Central memory CD4-positive, alpha-beta T cell (primary cell): ENCODE results near the gene ZNF532.

Experiments used
- DNase-seq: peaks from one replicate; pipeline ENCODE4 v3.0.0; 2022

ZNF532 gene

DNA sequence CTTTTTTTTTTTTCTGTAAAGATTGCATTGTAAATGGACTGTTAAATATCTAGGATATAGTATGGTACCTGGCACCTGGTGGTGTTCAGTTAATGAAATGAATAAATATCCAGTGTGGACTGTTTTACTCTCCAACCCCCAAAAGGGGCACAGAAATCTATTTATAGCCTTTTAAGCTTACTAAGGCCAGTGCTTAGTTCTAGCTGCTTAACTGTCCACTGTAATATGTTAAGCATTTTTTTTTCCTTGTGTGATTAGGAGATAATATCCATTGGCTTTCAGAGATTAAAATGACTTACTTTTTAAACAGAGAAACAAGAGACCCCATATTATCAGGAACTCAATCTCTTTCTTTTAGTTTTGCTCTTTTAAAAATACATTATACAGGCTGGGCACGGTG, 84.4 kb downstream of the ZNF532 start:
- DNase-seq: no peak

DNA sequence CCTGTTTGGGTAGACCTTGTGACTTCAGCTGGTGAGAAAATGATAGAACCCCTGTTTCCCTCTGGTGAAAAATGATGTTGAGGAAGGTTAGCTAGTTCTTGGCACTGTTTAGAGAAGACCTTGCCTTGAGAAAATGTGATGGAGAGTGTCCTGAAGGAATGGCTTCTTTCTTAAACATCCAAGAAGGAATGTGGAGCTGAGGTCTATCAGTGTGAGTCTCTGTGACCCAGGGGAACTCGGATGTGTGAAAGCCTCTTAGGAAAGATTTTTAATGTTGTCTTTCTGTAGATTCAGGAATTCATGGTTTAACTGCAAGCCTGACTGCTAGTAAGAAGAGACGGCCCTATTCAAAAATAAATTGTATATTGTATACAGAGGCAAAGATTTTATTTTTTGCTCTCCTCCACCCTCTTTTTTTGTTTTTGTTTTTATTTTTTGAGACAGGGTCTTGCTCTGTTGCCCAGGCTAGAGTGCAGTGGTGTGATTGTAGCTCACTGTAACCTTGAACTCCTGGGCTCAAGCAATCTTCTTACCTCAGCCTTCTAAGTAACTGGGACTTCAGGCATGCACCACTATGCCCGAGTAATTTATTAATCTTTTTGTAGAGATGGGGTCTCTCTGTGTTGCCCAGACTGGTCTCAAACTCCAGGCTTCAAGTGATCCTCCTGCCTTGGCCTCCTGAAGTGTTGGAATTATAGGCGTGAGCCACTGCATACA, 87.5 kb downstream of the ZNF532 start:
- no peak for DNase-seq

DNA sequence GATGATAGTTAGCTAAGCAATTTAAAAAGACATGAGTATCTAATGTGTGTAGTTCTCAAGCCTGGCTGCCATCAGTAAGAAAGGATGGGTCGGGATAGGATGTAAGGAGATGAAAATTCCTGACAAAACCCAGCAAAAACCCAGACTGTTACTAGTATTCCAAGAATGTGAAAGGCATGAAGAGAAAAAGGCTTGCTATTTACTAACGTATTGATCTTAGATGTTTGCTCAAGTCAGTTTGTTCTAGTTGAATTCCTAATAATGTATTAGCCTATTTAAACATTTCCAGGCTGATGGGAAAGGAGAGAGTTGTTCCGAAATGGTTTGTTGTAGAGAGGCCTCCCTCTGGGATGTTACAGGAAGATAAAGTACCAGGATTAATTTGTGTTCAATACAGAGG, 88.2 kb downstream of the ZNF532 start:
- no peak for DNase-seq

DNA sequence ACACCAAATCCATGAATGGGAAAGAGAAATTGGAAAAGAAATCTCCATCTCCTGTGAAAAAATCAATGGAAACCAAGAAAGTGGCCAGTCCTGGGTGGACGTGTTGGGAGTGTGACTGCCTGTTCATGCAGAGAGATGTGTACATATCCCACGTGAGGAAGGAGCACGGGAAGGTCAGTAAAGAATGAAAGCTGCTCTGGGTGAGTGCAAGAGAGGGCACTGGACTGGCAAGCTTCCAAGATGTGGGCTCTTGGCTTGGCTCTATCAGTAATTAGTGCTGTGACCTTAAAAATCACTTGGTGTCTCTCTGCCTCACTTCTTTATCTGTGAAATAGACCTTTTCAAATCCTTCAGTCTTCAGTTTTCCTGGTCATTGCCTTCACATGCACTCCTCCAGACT, 89.0 kb downstream of the ZNF532 start:
- DNase-seq: no peak

DNA sequence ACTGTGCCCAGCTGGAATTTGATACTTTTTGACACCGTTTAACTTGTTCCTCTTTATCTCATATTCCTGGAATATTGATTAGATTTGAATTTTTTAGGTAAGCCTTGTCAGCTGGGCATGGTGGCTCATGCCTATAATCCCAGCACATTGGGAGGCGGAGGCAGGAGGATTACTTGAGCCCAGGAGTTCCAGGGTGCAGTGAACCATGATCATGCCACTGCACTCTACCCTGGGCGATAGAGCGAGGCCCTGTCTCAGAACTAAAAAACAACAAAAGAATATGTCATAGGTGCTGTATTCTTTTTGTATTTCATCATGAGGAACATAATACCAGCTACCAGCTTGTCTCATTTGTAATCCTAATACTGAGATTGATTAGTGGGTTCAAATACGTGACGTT, 90.3 kb downstream of the ZNF532 start:
- no peak for DNase-seq

DNA sequence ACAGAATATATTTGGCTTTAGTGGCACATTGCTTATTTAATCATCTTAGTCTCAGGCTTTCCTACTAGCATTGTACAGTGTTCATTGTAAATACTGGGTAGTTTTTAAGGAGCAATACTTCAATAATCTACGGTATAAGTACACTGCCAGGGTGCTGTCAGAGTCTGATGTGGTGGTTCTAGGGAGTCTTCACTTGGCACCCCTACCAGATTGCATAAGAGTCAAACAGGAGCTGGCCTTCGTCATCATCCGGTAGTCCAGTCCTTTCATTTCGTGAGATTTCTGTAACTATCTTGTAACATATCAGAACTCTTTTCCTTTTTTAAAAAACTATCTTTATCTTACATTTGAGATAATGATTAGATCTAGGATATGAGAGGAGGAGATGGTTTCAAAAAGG, 91.1 kb downstream of the ZNF532 start:
- DNase-seq: no peak

GRCh38 chr18:58958628-58959027, 94.0 kb downstream of the ZNF532 start:
- DNase-seq: no peak

GRCh38 chr18:58960508-58960907, 95.8 kb downstream of the ZNF532 start:
- no peak for DNase-seq

- DNase-seq: no peak
Measured at GRCh38 chr18:58960946-58961722, 96.5 kb downstream of the ZNF532 start.

DNA sequence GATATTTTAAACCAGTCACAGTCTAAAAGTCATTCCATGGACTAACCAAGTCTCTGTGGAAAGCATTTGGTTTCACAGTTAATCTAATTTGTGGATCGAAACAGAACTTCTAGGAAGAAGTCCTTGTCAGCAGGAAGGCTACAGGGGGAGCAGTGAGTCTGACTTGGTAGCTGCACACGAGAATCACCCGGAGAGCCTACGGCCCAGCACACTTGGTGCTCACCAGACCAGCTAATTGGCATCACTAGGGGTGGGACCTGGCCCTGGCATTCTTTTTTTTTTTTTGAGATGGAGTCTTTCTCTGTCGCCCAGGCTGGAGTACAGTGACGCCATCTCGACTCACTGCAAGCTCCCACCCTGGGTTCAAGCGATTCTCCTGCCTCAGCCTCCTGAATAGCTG, 97.7 kb downstream of the ZNF532 start:
- no peak for DNase-seq

GRCh38 chr18:58965291-58966004, 100.8 kb downstream of the ZNF532 start:
- no peak for DNase-seq

DNA sequence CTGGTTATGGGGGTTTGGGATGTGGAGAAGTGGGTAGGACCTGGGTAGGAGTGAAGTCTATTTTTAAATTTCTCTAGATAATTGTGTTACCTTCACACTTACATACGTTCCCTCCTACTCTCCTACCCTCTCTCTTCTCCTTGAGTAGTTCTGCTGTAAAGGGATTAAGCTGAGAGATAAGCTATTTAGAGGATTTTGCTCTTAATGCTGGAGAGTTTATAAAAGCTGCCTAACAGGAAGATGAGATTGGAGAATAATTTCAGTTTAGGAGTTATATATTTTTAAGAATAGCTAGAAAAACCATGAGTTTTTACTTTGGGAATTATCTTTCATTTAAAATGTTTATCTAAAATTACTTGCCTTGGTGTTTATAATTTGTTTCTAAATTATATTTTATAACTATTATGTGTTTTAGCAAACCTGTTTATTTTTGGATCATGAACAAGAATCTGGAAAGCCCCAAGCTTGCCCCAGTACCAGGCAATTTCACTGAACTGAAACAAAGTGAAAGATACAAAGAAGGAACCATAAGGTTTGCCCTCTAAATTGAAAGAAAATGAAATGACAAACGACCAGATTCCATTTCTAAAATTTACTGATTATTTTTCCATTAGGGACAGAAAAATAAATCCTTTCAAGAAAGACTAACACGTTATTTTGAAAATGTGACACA, 101.5 kb downstream of the ZNF532 start:
- no peak for DNase-seq

DNA sequence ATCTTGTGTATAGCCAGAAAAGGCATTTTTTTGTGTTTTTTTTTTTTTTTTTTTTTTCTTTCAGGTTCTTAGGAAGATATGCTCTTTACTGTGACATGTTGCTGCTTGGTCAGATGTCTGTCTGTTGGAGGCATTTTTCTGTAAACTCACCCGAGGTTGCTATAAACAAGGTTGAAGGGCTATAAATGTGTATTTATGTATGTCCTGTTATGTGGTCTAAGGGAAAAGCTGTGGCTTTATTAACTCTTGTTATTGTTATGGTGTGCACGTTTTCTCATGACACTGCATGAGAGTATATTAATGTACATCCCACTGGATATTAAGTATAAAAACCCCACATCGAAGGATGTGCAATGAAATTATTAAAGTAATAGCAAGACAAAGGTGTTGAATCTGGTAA, 102.0 kb downstream of the ZNF532 start:
- no peak for DNase-seq

- DNase-seq: no peak
Measured at GRCh38 chr18:58967751-58968254, 103.1 kb downstream of the ZNF532 start.

- DNase-seq: no peak
Measured at GRCh38 chr18:58970943-58971790, 106.5 kb downstream of the ZNF532 start.

GRCh38 chr18:58975296-58975695, 110.6 kb downstream of the ZNF532 start:
- no peak for DNase-seq

- DNase-seq: no peak
Measured at GRCh38 chr18:58975781-58976180, 111.1 kb downstream of the ZNF532 start.

- DNase-seq: no peak
Measured at GRCh38 chr18:58977223-58977622, 112.5 kb downstream of the ZNF532 start.

DNA sequence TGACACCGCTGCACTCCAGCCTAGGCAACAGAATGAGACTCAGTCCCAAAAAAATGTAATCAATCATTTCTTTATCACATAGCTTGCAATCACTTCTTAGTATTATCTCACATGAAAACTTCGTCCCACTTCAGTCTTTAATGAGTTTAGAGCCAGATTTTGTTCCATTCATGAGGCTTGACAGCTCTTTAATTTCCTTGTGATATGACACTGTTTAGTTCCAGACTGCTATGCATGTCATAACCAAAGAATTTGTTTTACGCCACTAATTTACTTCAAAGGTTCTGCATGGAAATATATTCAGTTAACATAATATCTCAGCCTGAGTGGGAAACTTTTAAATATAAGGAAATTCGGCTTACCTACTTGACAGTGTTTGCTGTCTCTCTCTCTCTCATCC, 113.1 kb downstream of the ZNF532 start:
- DNase-seq: no peak

DNA sequence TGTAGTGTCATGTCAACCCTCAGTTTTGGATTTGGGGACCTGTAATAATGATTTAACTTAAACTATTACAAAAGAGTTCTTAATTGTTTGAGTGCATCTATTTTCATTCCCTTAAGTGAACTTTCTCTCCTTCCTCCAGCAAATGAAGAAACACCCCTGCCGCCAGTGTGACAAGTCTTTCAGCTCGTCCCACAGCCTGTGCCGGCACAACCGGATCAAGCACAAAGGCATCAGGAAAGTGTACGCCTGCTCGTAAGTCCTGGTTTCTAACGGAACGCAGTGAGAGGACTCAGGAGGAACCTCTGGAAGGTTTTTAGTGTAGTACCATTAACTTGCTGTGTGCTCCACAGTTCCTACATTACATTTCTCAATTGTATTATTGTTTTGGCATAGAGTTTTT, 114.2 kb downstream of the ZNF532 start:
- no peak for DNase-seq

DNA sequence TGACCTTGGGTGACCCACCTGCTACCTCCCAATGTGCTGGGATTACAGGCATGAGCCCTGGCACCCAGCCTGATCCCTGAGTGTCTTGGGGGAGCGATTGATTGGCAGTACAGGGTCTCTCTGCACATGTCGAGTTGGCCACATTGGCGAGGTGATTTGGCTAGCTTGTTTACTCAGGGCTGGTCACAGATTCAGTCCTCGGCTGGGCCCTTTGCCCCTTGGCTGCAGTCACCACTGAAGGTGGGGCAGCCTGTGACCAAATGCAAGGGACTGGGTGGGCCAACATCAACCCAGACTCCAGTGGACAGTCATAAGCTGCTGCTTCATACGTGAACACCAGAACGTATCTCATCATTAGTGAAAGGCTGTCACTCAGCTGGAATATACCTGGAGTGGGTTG, 114.9 kb downstream of the ZNF532 start:
- DNase-seq: no peak

GRCh38 chr18:58980991-58981390, 116.3 kb downstream of the ZNF532 start:
- DNase-seq: no peak
